CD4-positive, alpha-beta T cell (primary cell): ENCODE results near the gene IQCE. TPM values are rescaled to one million over a fixed set of nuclear protein-coding genes. Genes with fewer than 3 reads are reported as not detected.
A peak's percentile ranks its signal among the peaks of the same experiment; 100 is the strongest.
"Not testable (repeated sequence)": the region's sequence is repeated elsewhere in the genome, so short reads cannot be mapped to it uniquely, and the experiment has no call there.

Source experiments
- ATAC-seq: fragments of 200-7000 bp; cut with Tn5 transposase; one replicate; pipeline ENCODE4 v1.10.0; 2022; ENCODE audit warnings: mild to moderate bottlenecking; ENCODE audit not compliant: poor library complexity
- CTCF ChIA-PET: fragments of 350-600 bp; sonication (Branson Sonifier 250); formaldehyde crosslinking; loops from one replicate; lab custom pipeline; 2021; ENCODE audit warnings: antibody characterized with exemption, inconsistent platforms; lab: Charles Lee
- POLR2A ChIA-PET: fragments of 350-600 bp; sonication (Branson Sonifier 250); formaldehyde crosslinking; loops from one replicate; lab custom pipeline; 2021; ENCODE audit warnings: antibody characterized with exemption, inconsistent platforms; lab: Charles Lee
- DNase-seq, 14 experiments: peaks; one replicate each; pipeline ENCODE4 v3.0.0-alpha.2; 2013 to 2020; ENCODE audit warnings: mixed read lengths in 2 of 14
- H3K27ac ChIP-seq, 2 donors: one replicate each; pipeline versions ENCODE4 v1.5.1 to v1.7.0; 2013; ENCODE audit warnings: low read length in 2 of 2, low read depth in 1 of 2, mild to moderate bottlenecking in 1 of 2
- H3K27me3 ChIP-seq, 2 experiments: 1 replicate in 1 of 2; 2 replicates in 1 of 2; pipeline versions ENCODE4 v1.6.1 to v1.7.0; 2013; ENCODE audit warnings: low read length in 2 of 2, control low read depth in 1 of 2, mild to moderate bottlenecking in 1 of 2, moderate library complexity in 1 of 2; ENCODE audit not compliant: insufficient read depth in 2 of 2, control insufficient read depth in 1 of 2
- H3K36me3 ChIP-seq: one replicate; pipeline ENCODE4 v1.6.1; 2013; ENCODE audit warnings: low read length, control low read depth; ENCODE audit not compliant: insufficient read depth
- H3K4me1 ChIP-seq: one replicate; pipeline ENCODE4 v1.6.1; 2013; ENCODE audit warnings: low read length, control low read depth; ENCODE audit not compliant: insufficient read depth
- H3K4me3 ChIP-seq: one replicate; pipeline ENCODE4 v1.5.1; 2013; ENCODE audit warnings: mild to moderate bottlenecking, low read length, moderate library complexity
- H3K9me3 ChIP-seq, 2 experiments: 1 replicate in 1 of 2; 2 replicates in 1 of 2; pipeline versions ENCODE4 v1.6.1 to v1.7.0; 2013; ENCODE audit warnings: low read length in 2 of 2, mild to moderate bottlenecking in 2 of 2, control low read depth in 1 of 2, moderate library complexity in 1 of 2; ENCODE audit not compliant: control insufficient read depth in 1 of 2, insufficient read depth in 1 of 2
- H3K27ac Mint-ChIP-seq: one replicate; pipeline ENCODE4 v1.8.0; 2020; ENCODE audit warnings: mixed read lengths
- H3K27me3 Mint-ChIP-seq: one replicate; pipeline ENCODE4 v1.8.0; 2021; ENCODE audit warnings: mixed read lengths
- H3K36me3 Mint-ChIP-seq: one replicate; pipeline ENCODE4 v1.8.0; 2021; ENCODE audit warnings: low read depth, mixed read lengths
- H3K4me1 Mint-ChIP-seq: one replicate; pipeline ENCODE4 v1.8.0; 2021; ENCODE audit warnings: low read depth, mixed read lengths
- H3K4me3 Mint-ChIP-seq: one replicate; pipeline ENCODE4 v1.8.0; 2020; ENCODE audit warnings: mild to moderate bottlenecking, mixed read lengths
- H3K9me3 Mint-ChIP-seq: one replicate; pipeline ENCODE4 v1.8.0; 2020; ENCODE audit warnings: mixed read lengths
- intact Hi-C, 2 experiments: fragments of 100-400 bp; cut with DNase I in 1 of 2; cut with micrococcal nuclease in 1 of 2; formaldehyde crosslinking; loops; one replicate each; pipeline versions ENCODE4 v1.15.1 to v1.9.0; 2023 to 2025; cut with DNase I, micrococcal nuclease
- total RNA-seq, 174 experiments: library from RNA in 2 of 174; stranded (reverse) in 2 of 174; gene quantifications; one replicate each; pipeline ENCODE4 v1.2.3 and lab custom pipeline; 2021 to 2026
- TF ChIP-seq, protein P1 (sequence below): fragments of 200-600 bp; IDR thresholded peaks from one replicate; pipeline ENCODE4 v1.8.0; 2022; ENCODE audit warnings: antibody characterized with exemption, mild to moderate bottlenecking

IQCE gene
- total RNA-seq, 2 experiments from 2014 or later: 4.3 to 5.6 TPM

- TF ChIP-seq, protein P1, sequence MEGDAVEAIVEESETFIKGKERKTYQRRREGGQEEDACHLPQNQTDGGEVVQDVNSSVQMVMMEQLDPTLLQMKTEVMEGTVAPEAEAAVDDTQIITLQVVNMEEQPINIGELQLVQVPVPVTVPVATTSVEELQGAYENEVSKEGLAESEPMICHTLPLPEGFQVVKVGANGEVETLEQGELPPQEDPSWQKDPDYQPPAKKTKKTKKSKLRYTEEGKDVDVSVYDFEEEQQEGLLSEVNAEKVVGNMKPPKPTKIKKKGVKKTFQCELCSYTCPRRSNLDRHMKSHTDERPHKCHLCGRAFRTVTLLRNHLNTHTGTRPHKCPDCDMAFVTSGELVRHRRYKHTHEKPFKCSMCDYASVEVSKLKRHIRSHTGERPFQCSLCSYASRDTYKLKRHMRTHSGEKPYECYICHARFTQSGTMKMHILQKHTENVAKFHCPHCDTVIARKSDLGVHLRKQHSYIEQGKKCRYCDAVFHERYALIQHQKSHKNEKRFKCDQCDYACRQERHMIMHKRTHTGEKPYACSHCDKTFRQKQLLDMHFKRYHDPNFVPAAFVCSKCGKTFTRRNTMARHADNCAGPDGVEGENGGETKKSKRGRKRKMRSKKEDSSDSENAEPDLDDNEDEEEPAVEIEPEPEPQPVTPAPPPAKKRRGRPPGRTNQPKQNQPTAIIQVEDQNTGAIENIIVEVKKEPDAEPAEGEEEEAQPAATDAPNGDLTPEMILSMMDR: no peak
- ATAC-seq: no peak
- ChIA-PET CTCF (interaction anchor here (0.9 to 1.2 kb wide), 2 partner anchors 17 to 157 kb away, joined by 3 read pairs; no protein-coding TSS in a partner anchor), POLR2A (interaction anchor here (1.0 kb wide), 1 partner anchor 23 kb away, joined by 3 read pairs; the partner anchor contains the start of gene TTYH3)
- Histone ChIP-seq H3K36me3 (no peaks in the 10 kb centered on the region), H3K27ac (no peak overlapping the region), H3K4me3 (no peak overlapping the region), H3K9me3 (no peaks in the 10 kb centered on the region), H3K27me3 (no peaks in the 10 kb centered on the region), H3K4me1 (peaks cover 13% of the 10 kb centered on the region)
- H3K4me3 Mint-ChIP-seq: no peak overlapping the region
- no peak overlapping the region for H3K27ac Mint-ChIP-seq
- H3K9me3 Mint-ChIP-seq: no peaks in the 10 kb centered on the region
- H3K4me1 Mint-ChIP-seq: peaks cover 8% of the 10 kb centered on the region
- no peaks in the 10 kb centered on the region for H3K27me3 Mint-ChIP-seq
- no peaks in the 10 kb centered on the region for H3K36me3 Mint-ChIP-seq
- no peak for DNase-seq
- intact Hi-C loops: no loop called here
Measured at GRCh38 chr7:2607923-2608904, 49.4 kb downstream of the IQCE start.

DNA sequence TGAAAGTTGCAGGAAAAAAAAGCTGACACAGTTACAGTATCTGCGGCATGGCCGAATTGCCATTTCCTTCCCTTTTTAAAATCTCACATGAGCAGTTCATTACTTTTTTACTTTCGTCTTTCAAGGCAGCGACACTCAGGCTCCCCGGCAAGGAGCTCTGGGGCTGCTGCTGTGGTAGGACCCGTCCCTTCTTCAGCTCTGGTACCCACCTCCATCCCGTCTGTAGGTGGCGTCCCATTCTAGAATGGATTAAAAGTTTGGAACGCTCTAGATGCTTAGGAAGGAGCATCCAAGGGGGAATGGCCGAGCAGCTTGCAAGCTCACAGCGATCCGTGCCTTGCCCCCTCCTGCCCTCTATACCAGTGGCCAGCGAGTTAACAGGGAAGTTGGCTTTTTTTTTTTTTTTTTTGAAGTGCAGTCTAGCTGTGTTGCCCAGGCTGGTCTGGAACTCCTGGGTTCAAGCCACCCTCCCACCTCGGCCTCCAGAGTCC lies 50.2 kb downstream of the IQCE start:
- peak in 5 of 14 experiments; percentile 11 to 54 (median 28) for DNase-seq
- CTCF ChIA-PET: interaction anchor here (0.8 to 1.2 kb wide), 3 partner anchors 16 to 158 kb away, joined by 3 to 4 read pairs (median 3); no protein-coding TSS in a partner anchor
- Histone ChIP-seq H3K4me1 (peaks cover 13% of the 10 kb centered on the region), H3K36me3 (no peaks in the 10 kb centered on the region), H3K4me3 (peak overlapping the region; percentile 7), H3K27ac (no peak overlapping the region), H3K27me3 (no peaks in the 10 kb centered on the region), H3K9me3 (no peaks in the 10 kb centered on the region)
- Mint-ChIP-seq H3K27me3 (no peaks in the 10 kb centered on the region), H3K27ac (no peak overlapping the region), H3K4me3 (peak overlapping the region; percentile 38), H3K36me3 (no peaks in the 10 kb centered on the region), H3K4me1 (peaks cover 8% of the 10 kb centered on the region), H3K9me3 (no peaks in the 10 kb centered on the region)
- ATAC-seq: peak; percentile 52
- intact Hi-C loops: no loop called here
- POLR2A ChIA-PET: interaction anchor here (1.0 kb wide), 1 partner anchor 22 kb away, joined by 3 read pairs; the partner anchor contains the start of gene TTYH3
- TF ChIP-seq, protein P1: peak; percentile 18

DNA sequence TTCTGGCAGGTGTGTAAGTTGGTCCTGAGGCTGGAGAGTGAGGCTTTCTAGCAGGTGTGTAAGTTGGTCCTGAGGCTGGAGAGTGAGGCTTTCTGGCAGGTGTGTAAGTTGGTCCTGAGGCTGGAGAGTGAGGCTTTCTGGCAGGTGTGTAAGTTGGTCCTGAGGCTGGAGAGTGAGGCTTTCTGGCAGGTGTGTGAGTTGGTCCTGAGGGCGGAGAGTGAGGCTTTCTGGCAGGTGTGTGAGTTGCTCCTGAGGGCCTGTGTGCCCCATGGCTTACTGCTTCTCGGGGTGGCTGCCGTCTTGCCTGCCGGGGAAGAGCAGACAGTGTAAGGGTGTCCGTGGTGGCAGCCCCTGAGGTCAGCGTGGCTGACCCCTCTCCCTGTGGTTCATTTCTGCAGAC lies 50.9 kb downstream of the IQCE start:
- not testable (repeated sequence) for DNase-seq, H3K27ac Mint-ChIP-seq, H3K27me3 Mint-ChIP-seq, H3K27me3 ChIP-seq, ATAC-seq, H3K4me3 Mint-ChIP-seq, H3K4me1 Mint-ChIP-seq, H3K36me3 ChIP-seq, H3K27ac ChIP-seq, H3K4me3 ChIP-seq, H3K9me3 Mint-ChIP-seq, H3K9me3 ChIP-seq, H3K36me3 Mint-ChIP-seq
- CTCF ChIA-PET: interaction anchor here (0.8 to 0.9 kb wide), 2 partner anchors 15 to 141 kb away, joined by 3 to 4 read pairs; no protein-coding TSS in a partner anchor
- H3K4me1 ChIP-seq: peaks cover 13% of the 10 kb centered on the region
- POLR2A ChIA-PET: interaction anchor here (1.0 kb wide), 1 partner anchor 22 kb away, joined by 3 read pairs; the partner anchor contains the start of gene TTYH3
- intact Hi-C loops: loop anchor here in 1 of 2 experiments (5.0 kb wide), 1 partner anchor 48 kb away; no protein-coding TSS in a partner anchor
